HG02973 (cell line): Measurements from ENCODE around the gene SCAMP2.

ENCODE experiments used
- ATAC-seq: cut with Tn5 transposase; IDR thresholded peaks from one replicate; pipeline ENCODE4 v1.9.1; 2021; ENCODE audit warnings: moderate library complexity; ENCODE audit not compliant: unreplicated experiment

The SCAMP2 gene

GRCh38 chr15:74839526-74840395 is 33.4 kb downstream of the SCAMP2 start:
- ATAC-seq: no peak

- ATAC-seq: no peak
Observed at GRCh38 chr15:74838746-74839525, 34.2 kb downstream of the SCAMP2 start.

- no peak for ATAC-seq
Observed at GRCh38 chr15:74838137-74838516, 35.0 kb downstream of the SCAMP2 start.

GRCh38 chr15:74837482-74838136 is 35.6 kb downstream of the SCAMP2 start:
- ATAC-seq: no peak

GRCh38 chr15:74836846-74837245 is 36.3 kb downstream of the SCAMP2 start:
- ATAC-seq: no peak

- ATAC-seq: no peak
Observed at GRCh38 chr15:74835312-74835823, 37.8 kb downstream of the SCAMP2 start.

- no peak for ATAC-seq
Observed at GRCh38 chr15:74833376-74834107, 39.6 kb downstream of the SCAMP2 start.

- no peak for ATAC-seq
Observed at GRCh38 chr15:74832826-74833225, 40.3 kb downstream of the SCAMP2 start.

GRCh38 chr15:74831813-74832495 is 41.2 kb downstream of the SCAMP2 start:
- no peak for ATAC-seq

- no peak for ATAC-seq
Observed at GRCh38 chr15:74830868-74831267, 42.3 kb downstream of the SCAMP2 start.

GRCh38 chr15:74829991-74830390 is 43.2 kb downstream of the SCAMP2 start:
- no peak for ATAC-seq

- no peak for ATAC-seq
Observed at GRCh38 chr15:74829486-74829885, 43.7 kb downstream of the SCAMP2 start.

GRCh38 chr15:74828835-74829234 is 44.3 kb downstream of the SCAMP2 start:
- no peak for ATAC-seq

- ATAC-seq: no peak
Observed at GRCh38 chr15:74827614-74828013, 45.6 kb downstream of the SCAMP2 start.

GRCh38 chr15:74826921-74827320 is 46.2 kb downstream of the SCAMP2 start:
- ATAC-seq: no peak

- no peak for ATAC-seq
Observed at GRCh38 chr15:74826364-74826819, 46.8 kb downstream of the SCAMP2 start, which contains the start of gene CPLX3. Gene CPLX3, plus strand, starts transcription at chr15:74826627. Its CDS starts 77 bp downstream, at chr15:74826704.

GRCh38 chr15:74825866-74826265 is 47.3 kb downstream of the SCAMP2 start:
- no peak for ATAC-seq

- ATAC-seq: no peak
Observed at GRCh38 chr15:74824976-74825375, 48.2 kb downstream of the SCAMP2 start.

- ATAC-seq: no peak
Observed at GRCh38 chr15:74823324-74823723, 49.8 kb downstream of the SCAMP2 start.

GRCh38 chr15:74822233-74822632 is 50.9 kb downstream of the SCAMP2 start:
- no peak for ATAC-seq
